GM23338 (cell line): ENCODE results near the gene UPK1B. TPM values are rescaled to one million over a fixed set of nuclear protein-coding genes. Genes with fewer than 3 reads are reported as not detected.

Experiments
- ATAC-seq: fragments of 200-7000 bp; cut with Tn5 transposase; 3 replicates; pipeline ENCODE4 v1.9.1; 2020
- DNase-seq: peaks from one replicate; pipeline ENCODE4 v3.0.0-alpha.2; 2015; ENCODE audit warnings: low spot score
- H2AFZ ChIP-seq: fragments of 200-600 bp; sonication (generic); 2 replicates; pipeline ENCODE4 v1.8.0; 2016; ENCODE audit warnings: antibody characterized with exemption, mild to moderate bottlenecking, moderate library complexity
- H3F3A ChIP-seq: fragments of 200-600 bp; sonication (generic); replicated peaks from 2 replicates; pipeline ENCODE4 v1.8.0; 2017; ENCODE audit warnings: antibody characterized with exemption, mixed run types, low read depth
- H3K27ac ChIP-seq: fragments of 200-600 bp; sonication (generic); 2 replicates; pipeline ENCODE4 v1.6.1; 2016; ENCODE audit warnings: low read depth
- H3K27me3 ChIP-seq: fragments of 200-600 bp; sonication (generic); 2 replicates; pipeline ENCODE4 v1.8.0; 2016; ENCODE audit warnings: mild to moderate bottlenecking, mixed run types, moderate library complexity; ENCODE audit not compliant: insufficient read depth
- H3K36me3 ChIP-seq: fragments of 200-600 bp; sonication (generic); 2 replicates; pipeline ENCODE4 v1.8.0; 2016; ENCODE audit warnings: mild to moderate bottlenecking; ENCODE audit not compliant: insufficient read depth
- H3K4me1 ChIP-seq: fragments of 200-600 bp; sonication (generic); 2 replicates; pipeline ENCODE4 v1.8.0; 2016; ENCODE audit warnings: mild to moderate bottlenecking, moderate library complexity; ENCODE audit not compliant: insufficient read depth
- H3K4me2 ChIP-seq: fragments of 200-600 bp; sonication (generic); 2 replicates; pipeline ENCODE4 v1.7.1; 2017; ENCODE audit warnings: mixed run types
- H3K4me3 ChIP-seq: fragments of 200-600 bp; sonication (generic); 2 replicates; pipeline ENCODE4 v1.6.1; 2016; ENCODE audit warnings: mixed run types
- H3K79me2 ChIP-seq: fragments of 200-600 bp; sonication (generic); replicated peaks from 2 replicates; pipeline ENCODE4 v1.8.0; 2017; ENCODE audit warnings: mild to moderate bottlenecking; ENCODE audit not compliant: insufficient read depth
- H3K9me2 ChIP-seq: fragments of 200-600 bp; sonication (generic); 2 replicates; pipeline ENCODE4 v1.8.0; 2017; ENCODE audit not compliant: insufficient read depth
- H4K20me1 ChIP-seq: fragments of 200-600 bp; sonication (generic); replicated peaks from 2 replicates; pipeline ENCODE4 v1.8.0; 2017; ENCODE audit warnings: mild to moderate bottlenecking; ENCODE audit not compliant: insufficient read depth
- H3K27ac Mint-ChIP-seq: 2 replicates; pipeline ENCODE4 v1.8.0; 2020; ENCODE audit warnings: inconsistent platforms, mild to moderate bottlenecking, moderate library complexity, mixed read lengths
- H3K27me3 Mint-ChIP-seq: 3 replicates; pipeline ENCODE4 v1.8.0; 2022; ENCODE audit warnings: low read depth, mild to moderate bottlenecking, moderate library complexity, mixed read lengths, inconsistent platforms; ENCODE audit not compliant: insufficient read depth, poor library complexity
- H3K36me3 Mint-ChIP-seq: 3 replicates; pipeline ENCODE4 v1.8.0; 2021; ENCODE audit warnings: low read depth, mild to moderate bottlenecking, inconsistent platforms, moderate library complexity, mixed read lengths
- H3K4me1 Mint-ChIP-seq: 3 replicates; pipeline ENCODE4 v1.8.0; 2020; ENCODE audit warnings: mild to moderate bottlenecking, inconsistent platforms, mixed read lengths
- H3K4me3 Mint-ChIP-seq: 3 replicates; pipeline ENCODE4 v1.8.0; 2021; ENCODE audit warnings: moderate library complexity, mild to moderate bottlenecking, inconsistent platforms, mixed read lengths
- H3K9me3 Mint-ChIP-seq: 3 replicates; pipeline ENCODE4 v1.8.0; 2020; ENCODE audit warnings: moderate library complexity, mild to moderate bottlenecking, inconsistent platforms, mixed read lengths
- CREB1 ChIP-seq: fragments of 250-450 bp; sonication (Bioruptor Pico); IDR thresholded peaks from 2 replicates; pipeline ENCODE4 v1.5.0; 2020; ENCODE audit warnings: low read depth, mild to moderate bottlenecking, moderate library complexity
- CTCF ChIP-seq, 2 experiments: fragments of 200-600 bp in 1 of 2; sonication (generic) in 1 of 2; conservative IDR thresholded peaks; 2 replicates each; pipeline versions ENCODE4 v1.5.1 to v1.6.1; 2016 to 2017; ENCODE audit warnings: antibody characterized with exemption in 2 of 2, low read depth in 2 of 2, mild to moderate bottlenecking in 2 of 2, moderate library complexity in 1 of 2
- ETS1 ChIP-seq: IDR thresholded peaks from 2 replicates; pipeline ENCODE4 v1.6.1; 2016; ENCODE audit warnings: antibody characterized with exemption
- EZH2 ChIP-seq: fragments of 200-600 bp; sonication (generic); IDR thresholded peaks from one replicate; pipeline ENCODE4 v1.8.0; 2017; ENCODE audit warnings: antibody characterized with exemption, mild to moderate bottlenecking, low read depth; ENCODE audit not compliant: unreplicated experiment
- EZH2phosphoT487 ChIP-seq: fragments of 200-600 bp; sonication (generic); IDR thresholded peaks from one replicate; pipeline ENCODE4 v1.8.1; 2018; ENCODE audit warnings: antibody characterized with exemption; ENCODE audit not compliant: unreplicated experiment
- JUNB ChIP-seq: IDR thresholded peaks from one replicate; pipeline ENCODE4 v1.6.1; 2016; ENCODE audit warnings: antibody characterized with exemption; ENCODE audit not compliant: unreplicated experiment
- NANOG ChIP-seq: IDR thresholded peaks from 2 replicates; pipeline ENCODE4 v1.6.1; 2016; ENCODE audit warnings: antibody characterized with exemption, borderline replicate concordance
- POLR2AphosphoS5 ChIP-seq: IDR thresholded peaks from 2 replicates; pipeline ENCODE4 v1.6.1; 2016; ENCODE audit warnings: antibody characterized with exemption, low read depth
- REST ChIP-seq: IDR thresholded peaks from one replicate; pipeline ENCODE4 v1.6.1; 2018; ENCODE audit warnings: antibody characterized with exemption; ENCODE audit not compliant: unreplicated experiment
- STAT1 ChIP-seq: IDR thresholded peaks from one replicate; pipeline ENCODE4 v1.6.1; 2016; ENCODE audit warnings: antibody characterized with exemption; ENCODE audit not compliant: unreplicated experiment
- ZNF114 ChIP-seq: fragments of 250-450 bp; sonication (Bioruptor Pico); IDR thresholded peaks from 2 replicates; pipeline ENCODE4 v1.5.0; 2020; ENCODE audit warnings: mild to moderate bottlenecking, moderate library complexity
- ZNF331 ChIP-seq: fragments of 250-450 bp; sonication (Bioruptor Pico); IDR thresholded peaks from 2 replicates; pipeline ENCODE4 v1.5.0; 2020; ENCODE audit warnings: low read depth, mild to moderate bottlenecking, moderate library complexity
- ZNF462 ChIP-seq: fragments of 250-450 bp; sonication (Bioruptor Pico); IDR thresholded peaks from 2 replicates; pipeline ENCODE4 v1.5.0; 2020; ENCODE audit warnings: mild to moderate bottlenecking, moderate library complexity
- polyA plus RNA-seq: library from polyadenylated mRNA; unstranded; fragments of >200 nt; fragmentation: Nextera tagmentation; extraction: Ambion mirVana; gene quantifications from 2 replicates; pipeline ENCODE4 v1.2.1, GENCODE V29; 2016
- total RNA-seq: library from RNA; depleted of rRNA; stranded (reverse); fragments of >200 nt; shearing (Covaris generic); gene quantifications from 2 replicates; pipeline ENCODE4 v1.2.3, GENCODE V29; 2014

The UPK1B gene
- total and polyA plus RNA-seq, 2 experiments from 2014 or later, result 0.39 to 0.66 TPM

- DNase-seq (no peak), ATAC-seq (no peak)
- Histone ChIP-seq H2AFZ (no peak overlapping the region), H3K4me2 (no peak overlapping the region), H3K79me2 (no peaks in the 10 kb centered on the region), H3K27ac (no peak overlapping the region), H3K4me3 (no peak overlapping the region), H4K20me1 (no peaks in the 10 kb centered on the region), H3K27me3 (no peaks in the 10 kb centered on the region), H3F3A (no peaks in the 10 kb centered on the region), H3K4me1 (no peaks in the 10 kb centered on the region), H3K36me3 (peaks cover 6% of the 10 kb centered on the region; the same call in 1 of the 2 replicates), H3K9me2 (no peaks in the 10 kb centered on the region; the same call in 1 of the 2 replicates)
- no peaks in the 10 kb centered on the region for H3K27me3 Mint-ChIP-seq
- no peak overlapping the region for H3K27ac Mint-ChIP-seq
- TF ChIP-seq POLR2AphosphoS5 (no peak), REST (no peak), ZNF462 (CRISPR knock-in tag) (no peak), NANOG (no peak), STAT1 (no peak), ZNF331 (CRISPR knock-in tag) (no peak), CTCF (conservative IDR thresholded peaks at IDR 0.05; ENCODE audit: low read depth in 2 of 2) (no peak), CREB1 (CRISPR knock-in tag) (no peak), JUNB (no peak), EZH2 (no peak), ETS1 (no peak), EZH2phosphoT487 (no peak), ZNF114 (CRISPR knock-in tag) (no peak)
- H3K4me1 Mint-ChIP-seq, result no peaks in the 10 kb centered on the region
- H3K36me3 Mint-ChIP-seq, result peaks cover 24% of the 10 kb centered on the region
- peaks cover 32% of the 10 kb centered on the region for H3K9me3 Mint-ChIP-seq
- no peak overlapping the region for H3K4me3 Mint-ChIP-seq
Observed at GRCh38 chr3:119160361-119160760, 13.0 kb upstream of the UPK1B start.
